ENCODE results near the gene MMEL1.
"Not testable (repeated sequence)": the region's sequence is repeated elsewhere in the genome, so short reads cannot be mapped to it uniquely, and the experiment has no call there.

GRCh38 chr1:2657909-2658308 lies 25.1 kb upstream of the MMEL1 start:
- TF ChIP-seq CTCF (IDR thresholded peaks at IDR 0.05; ENCODE audit: poor library complexity); EZH2 (IDR thresholded peaks at IDR 0.05; ENCODE audit: borderline replicate concordance): not testable (repeated sequence)

Data from hepatocyte (in vitro differentiated cells).